Coronary artery (tissue), 2 donors: ENCODE measurements around the gene CROCC2.

Source experiments
- DNase-seq: peaks from one replicate; pipeline ENCODE4 v3.0.0-alpha.2; 2017; ENCODE audit warnings: low spot score
- H3K27ac ChIP-seq, 2 donors: fragments of 200-600 bp; sonication (generic); one replicate each; pipeline ENCODE4 v1.5.1; 2016 to 2019
- H3K4me3 ChIP-seq: fragments of 200-600 bp; sonication (generic); 2 replicates; pipeline ENCODE4 v1.5.1; 2016; ENCODE audit warnings: mild to moderate bottlenecking, moderate library complexity
- CTCF ChIP-seq: fragments of 200-600 bp; sonication (generic); IDR thresholded peaks from one replicate; pipeline ENCODE4 v1.5.1; 2019; ENCODE audit warnings: antibody characterized with exemption

The CROCC2 gene

GRCh38 chr2:240916571-240917008 is 10.5 kb downstream of the CROCC2 start:
- H3K27ac ChIP-seq: peak overlapping the region in 1 of 2 donors; percentile 69

GRCh38 chr2:240917009-240917683 is 11.0 kb downstream of the CROCC2 start:
- TF ChIP-seq CTCF: no peak
- H3K27ac ChIP-seq: peak overlapping the region in 1 of 2 donors; percentile 69
- H3K4me3 ChIP-seq: no peak overlapping the region
- peak; percentile 76 for DNase-seq

More at GRCh38 chr2:240916571-240917008, 10.5 kb downstream of the CROCC2 start:
- no peak for TF ChIP-seq CTCF
- no peak for DNase-seq
- H3K4me3 ChIP-seq: peak overlapping the region; percentile 25

GRCh38 chr2:240917684-240918257 is 11.6 kb downstream of the CROCC2 start:
- Histone ChIP-seq H3K27ac (peak overlapping the region in 1 of 2 donors; percentile 69), H3K4me3 (no peak overlapping the region)
- TF ChIP-seq CTCF: no peak
- DNase-seq: peak; percentile 67

GRCh38 chr2:240918258-240919091 is 12.3 kb downstream of the CROCC2 start:
- peak overlapping the region in 1 of 2 donors; percentile 69 for H3K27ac ChIP-seq
- no peak overlapping the region for H3K4me3 ChIP-seq
- TF ChIP-seq CTCF: no peak
- DNase-seq: peak; percentile 70

GRCh38 chr2:240919161-240919781 is 13.1 kb downstream of the CROCC2 start:
- Histone ChIP-seq H3K27ac (no peak overlapping the region), H3K4me3 (no peak overlapping the region)
- no peak for TF ChIP-seq CTCF
- DNase-seq: peak; percentile 67

GRCh38 chr2:240919786-240920782 is 13.9 kb downstream of the CROCC2 start:
- peak; percentile 72 for DNase-seq
- Histone ChIP-seq H3K27ac (peak overlapping the region in 1 of 2 donors; percentile 82), H3K4me3 (no peak overlapping the region)
- no peak for TF ChIP-seq CTCF
